HG03558 (cell line): Measurements from ENCODE around the gene RPS6KA3.
"Not testable (repeated sequence)": the region's sequence is repeated elsewhere in the genome, so short reads cannot be mapped to it uniquely, and the experiment has no call there.

ENCODE experiments used
- ATAC-seq: cut with Tn5 transposase; IDR thresholded peaks from one replicate; pipeline ENCODE4 v1.9.1; 2021; ENCODE audit warnings: moderate number of reproducible peaks; ENCODE audit not compliant: unreplicated experiment; ENCODE audit errors: extremely low read depth

RPS6KA3 gene

DNA sequence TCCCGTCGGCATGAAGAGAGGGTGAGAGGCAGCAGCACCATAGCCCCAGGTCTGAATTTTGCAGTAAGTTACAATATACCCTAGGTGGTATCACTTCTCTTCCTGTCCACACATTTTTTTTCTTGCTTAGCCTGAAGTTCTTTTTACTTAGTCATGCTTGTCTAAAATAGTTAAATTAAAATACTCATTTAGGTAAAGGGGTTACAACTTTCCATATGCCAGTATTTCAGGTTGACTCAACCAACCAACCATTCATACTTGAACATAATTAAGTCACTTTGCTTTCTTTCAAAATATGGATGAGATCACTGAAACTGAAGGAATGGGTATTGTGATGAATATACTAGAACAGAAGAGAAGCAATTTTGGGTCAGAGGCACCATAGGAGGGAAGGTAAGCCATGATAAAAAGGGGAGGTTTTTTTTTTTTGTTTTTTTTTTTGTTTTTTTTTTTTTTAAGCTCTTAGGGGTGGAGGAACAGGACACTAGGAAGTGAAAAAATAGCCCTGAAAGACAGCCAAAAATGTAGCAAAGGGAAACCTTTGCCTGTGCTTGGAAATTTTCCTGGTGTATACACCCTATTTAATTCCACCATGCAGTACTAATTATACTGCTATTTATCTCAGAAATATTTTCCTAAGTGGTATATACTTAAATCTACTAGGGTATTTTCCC lies 41.8 kb downstream of the RPS6KA3 start:
- peak; percentile 69 for ATAC-seq

DNA sequence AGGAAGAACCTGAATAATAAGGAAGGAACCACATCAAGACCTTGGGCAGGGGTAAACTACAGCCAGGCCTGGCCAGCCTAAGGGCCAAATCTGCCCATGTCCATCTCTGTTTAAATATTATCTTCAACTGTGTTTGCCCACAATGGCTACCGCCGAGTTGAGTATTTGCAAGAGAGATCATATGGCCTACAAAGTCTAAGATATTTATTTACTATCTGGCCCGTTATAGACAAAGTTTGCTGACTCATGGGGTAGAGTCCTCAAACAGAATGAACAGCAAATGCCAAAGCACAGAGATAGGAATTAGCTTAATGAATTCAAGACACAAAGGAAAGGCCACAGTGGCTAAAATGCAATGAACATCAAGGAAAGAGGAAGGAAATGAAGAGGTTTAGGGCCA lies 44.8 kb downstream of the RPS6KA3 start:
- ATAC-seq = no peak

DNA sequence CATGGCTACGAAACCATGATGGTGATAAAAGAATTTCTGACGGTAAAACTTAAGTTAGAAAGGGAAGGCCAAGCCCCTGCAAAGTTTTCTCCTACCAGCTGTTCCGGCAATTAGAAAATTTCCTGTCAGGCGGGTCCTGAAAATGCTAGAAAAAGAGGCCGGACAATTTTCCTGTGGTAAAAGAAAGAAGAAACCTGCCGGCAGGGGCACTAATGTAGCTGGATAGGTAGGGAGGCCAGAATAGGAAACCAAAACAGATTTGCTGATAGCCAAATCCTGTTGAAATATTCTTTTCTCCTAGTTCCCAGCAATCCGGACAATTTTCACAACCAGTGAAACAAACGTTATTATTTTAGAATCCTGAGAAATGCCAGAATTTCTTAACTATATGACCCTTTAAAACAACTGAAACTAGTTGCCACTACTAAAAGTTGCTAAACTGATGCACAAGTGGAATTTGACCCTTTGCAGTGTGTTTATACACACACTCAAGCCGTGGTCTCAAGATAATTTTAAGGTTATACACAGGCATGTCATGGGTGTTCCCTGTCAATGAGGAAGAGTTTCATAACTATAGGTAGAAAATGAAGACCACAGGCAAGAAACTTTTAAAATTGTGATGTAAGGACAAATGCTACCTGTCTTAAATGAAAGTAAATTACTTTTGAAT lies 47.7 kb downstream of the RPS6KA3 start:
- no peak for ATAC-seq

DNA sequence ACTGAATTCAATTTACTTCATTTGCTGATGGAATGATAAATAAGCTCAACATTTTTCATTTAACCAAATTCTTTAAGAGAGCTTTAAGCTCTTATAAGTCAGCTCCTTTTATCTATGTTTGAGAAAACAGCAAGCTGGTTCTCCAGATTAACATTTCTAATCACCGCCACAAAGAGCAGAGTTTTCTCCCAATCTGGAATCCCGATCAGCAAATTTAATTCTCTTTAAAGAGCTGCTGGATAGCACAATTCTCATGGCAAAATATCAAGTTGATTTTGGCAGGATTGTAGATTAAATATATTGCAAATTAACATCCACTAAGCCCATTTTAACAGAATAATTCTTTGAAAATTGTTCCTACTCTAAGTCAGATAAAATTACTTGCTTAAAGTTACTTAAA lies 48.8 kb downstream of the RPS6KA3 start:
- ATAC-seq = no peak

DNA sequence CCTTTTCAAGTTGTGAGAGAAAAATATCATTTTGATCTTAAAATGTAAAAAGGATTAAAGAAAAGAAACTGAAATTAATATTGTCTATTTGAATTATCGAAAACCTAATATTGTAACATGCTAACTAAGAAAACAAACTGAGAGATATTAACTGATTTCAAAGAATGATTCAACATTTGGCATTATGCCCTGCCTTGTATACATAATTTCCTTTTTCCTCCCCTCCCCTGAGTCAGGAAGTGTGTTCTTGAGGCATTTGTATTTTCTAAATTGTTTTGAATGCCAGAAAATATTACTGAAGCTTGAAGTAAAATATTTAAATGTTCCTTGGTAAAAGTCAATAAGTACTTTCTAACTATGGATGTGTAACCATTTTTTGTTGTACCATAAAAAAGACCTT lies 49.4 kb downstream of the RPS6KA3 start:
- no peak for ATAC-seq

DNA sequence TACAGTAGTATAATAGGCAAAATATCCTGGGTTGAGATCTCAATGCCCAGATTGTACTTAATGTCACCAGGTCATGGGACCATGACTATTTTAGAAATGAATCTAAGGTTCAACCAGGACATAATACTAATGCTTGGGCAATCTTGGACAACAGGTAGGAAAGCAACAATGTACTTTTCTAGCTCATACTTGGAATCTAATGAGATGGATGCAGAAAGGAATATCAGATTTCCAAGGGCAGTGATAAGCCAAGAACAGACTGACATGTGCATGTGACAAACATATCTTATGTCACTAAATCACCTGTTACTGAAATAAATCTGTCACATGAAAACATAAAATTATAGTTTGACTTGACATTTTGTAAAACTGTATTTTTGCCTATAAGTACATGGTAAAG lies 51.1 kb downstream of the RPS6KA3 start:
- ATAC-seq = no peak

DNA sequence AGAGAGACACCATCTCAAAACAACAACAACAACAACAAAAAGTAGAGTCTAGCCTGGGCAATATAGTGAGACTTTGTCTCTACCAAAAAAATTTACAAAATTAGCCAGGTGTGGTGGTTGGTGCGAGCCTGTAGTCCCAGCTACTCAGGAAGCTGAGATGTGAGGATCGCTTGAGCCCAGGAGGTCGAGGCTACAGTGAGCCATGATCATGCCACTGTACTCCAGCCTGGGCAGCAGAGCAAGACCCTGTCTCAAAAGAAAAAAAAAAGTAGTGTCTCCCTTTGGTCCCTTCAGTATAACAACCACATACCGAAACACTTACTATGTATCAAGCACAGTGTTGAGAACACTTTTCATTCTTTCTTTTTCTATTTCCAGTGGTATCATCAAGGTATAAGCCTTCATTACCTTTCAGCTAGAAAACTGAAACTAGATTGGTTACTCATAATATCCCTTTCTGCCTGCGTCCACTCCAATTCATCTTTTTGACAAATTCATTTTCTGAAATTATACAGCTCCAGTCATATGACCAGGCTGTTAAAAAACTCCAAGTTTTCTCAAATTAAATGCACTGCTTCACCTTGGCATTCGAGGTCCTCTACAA lies 54.1 kb downstream of the RPS6KA3 start:
- peak; percentile 87 for ATAC-seq

DNA sequence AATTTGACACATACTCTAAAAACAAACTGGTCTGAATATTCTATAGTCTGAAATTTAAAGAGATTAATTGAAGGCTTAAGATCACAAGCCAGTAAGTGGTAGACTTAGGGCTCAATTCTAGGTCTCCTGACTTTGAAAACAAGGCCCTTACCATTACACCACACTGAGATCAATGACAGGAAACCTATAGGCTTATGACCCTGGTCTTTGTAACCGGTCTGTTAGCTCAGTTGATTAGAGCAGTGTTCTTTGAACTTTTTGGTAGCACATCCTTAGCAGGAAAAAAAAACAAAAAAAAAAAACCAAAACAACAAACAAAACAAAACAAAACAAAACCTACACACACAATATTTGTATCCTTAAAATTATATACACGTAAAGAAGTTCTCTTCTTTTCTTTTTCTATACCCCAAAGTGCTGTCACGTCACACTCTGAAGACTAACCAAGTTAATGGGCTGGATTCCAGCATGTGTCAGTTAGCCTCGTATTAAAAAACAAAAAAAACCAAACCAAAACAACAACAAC lies 55.4 kb downstream of the RPS6KA3 start:
- ATAC-seq = no peak

DNA sequence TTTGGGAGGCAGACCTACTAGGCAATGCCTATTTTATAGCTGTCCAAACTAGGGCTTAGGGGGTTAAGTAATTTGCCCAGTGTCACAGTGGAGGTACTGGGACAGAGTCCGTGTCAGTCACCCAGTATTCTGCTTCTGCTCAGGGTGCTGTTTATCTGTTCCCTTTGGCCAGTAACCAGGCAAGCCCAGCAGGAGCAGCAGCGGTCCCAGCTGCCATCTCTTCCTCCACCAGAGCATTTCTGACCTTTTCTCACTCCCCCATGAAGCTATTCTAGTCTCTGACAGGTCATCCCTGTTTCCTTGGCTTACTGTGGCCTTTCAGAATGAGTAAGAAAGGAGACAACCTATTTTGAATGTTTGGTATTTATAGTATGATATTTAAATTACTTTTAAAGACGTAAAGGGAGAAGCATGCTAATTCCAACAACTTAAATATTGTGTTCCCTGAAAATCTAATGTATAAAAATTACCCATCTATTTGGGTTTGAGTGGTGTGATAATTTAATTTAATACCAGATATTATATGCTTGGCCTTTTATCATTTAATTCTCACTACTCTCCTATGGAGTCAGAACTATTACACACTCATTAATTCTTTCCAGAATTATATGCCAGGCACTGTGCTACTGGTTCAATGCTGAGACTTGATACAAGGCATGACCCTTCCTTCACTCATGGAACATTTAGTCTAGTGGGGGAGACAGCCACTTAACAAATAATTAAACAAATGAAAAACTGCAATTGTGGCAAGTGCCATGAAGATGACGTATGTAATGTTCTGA lies 60.6 kb downstream of the RPS6KA3 start:
- peak; percentile 91 for ATAC-seq

DNA sequence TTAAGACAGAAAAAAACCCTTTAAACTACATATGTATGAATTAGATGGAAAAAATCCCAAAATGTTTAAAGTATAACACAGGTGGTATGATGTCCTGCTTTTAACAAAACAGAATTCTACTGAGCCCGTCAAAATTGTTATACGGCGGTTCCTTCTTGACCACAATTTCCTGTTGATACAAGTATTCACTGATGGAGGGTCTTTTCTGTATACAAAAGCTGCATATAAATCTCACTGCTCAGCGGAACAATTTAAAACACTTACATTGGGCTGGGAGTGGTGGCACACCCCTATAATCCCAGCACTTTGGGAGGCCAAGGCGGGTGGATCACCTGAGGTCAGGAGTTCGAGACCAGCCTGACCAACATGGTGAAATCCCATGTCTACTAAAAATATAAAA lies 62.4 kb downstream of the RPS6KA3 start:
- ATAC-seq = no peak

DNA sequence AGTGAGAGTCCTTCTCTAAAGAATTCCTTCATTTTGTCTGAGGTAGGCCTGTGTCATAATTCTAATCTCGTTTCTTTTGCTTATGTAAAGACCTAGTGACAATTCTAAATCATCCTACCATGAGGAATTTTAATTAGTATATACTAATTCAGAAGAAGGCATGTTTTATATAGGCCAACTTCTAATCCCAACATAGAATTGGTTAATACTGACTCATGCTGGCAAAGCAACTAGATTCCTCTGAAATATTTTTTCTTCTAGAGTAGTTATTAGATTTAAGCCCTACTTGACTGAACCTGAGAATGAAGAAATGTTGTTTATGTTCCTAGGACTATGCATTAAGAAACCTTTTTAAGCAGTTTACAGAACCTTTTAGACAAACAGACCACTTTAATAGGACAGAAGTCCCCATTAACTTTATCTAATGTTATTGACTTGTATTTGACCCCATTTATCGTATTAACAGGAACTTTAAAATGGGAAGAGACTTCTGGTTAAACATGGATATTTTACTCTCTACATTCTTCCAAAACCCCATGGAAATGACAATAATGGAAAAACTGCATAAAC lies 69.0 kb downstream of the RPS6KA3 start:
- ATAC-seq = no peak

DNA sequence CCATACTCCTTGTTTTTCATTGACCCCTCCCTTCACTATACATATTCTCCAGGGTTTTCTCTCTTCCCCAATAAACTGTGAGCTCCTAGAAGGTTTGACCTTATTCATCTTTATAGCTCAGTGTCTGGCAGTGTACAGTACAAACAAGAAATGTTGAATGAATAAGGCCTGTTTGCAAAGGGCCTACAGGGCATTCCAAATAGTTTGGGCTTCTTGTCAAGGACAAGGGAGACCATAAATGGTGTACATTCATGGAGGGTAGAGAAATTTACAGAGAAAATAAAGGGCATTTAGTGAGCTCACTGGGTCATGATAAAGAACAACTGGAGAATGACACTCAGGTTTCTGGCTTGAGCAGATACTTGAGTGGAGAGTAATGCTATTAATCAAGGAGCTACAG lies 77.5 kb downstream of the RPS6KA3 start:
- no peak for ATAC-seq

DNA sequence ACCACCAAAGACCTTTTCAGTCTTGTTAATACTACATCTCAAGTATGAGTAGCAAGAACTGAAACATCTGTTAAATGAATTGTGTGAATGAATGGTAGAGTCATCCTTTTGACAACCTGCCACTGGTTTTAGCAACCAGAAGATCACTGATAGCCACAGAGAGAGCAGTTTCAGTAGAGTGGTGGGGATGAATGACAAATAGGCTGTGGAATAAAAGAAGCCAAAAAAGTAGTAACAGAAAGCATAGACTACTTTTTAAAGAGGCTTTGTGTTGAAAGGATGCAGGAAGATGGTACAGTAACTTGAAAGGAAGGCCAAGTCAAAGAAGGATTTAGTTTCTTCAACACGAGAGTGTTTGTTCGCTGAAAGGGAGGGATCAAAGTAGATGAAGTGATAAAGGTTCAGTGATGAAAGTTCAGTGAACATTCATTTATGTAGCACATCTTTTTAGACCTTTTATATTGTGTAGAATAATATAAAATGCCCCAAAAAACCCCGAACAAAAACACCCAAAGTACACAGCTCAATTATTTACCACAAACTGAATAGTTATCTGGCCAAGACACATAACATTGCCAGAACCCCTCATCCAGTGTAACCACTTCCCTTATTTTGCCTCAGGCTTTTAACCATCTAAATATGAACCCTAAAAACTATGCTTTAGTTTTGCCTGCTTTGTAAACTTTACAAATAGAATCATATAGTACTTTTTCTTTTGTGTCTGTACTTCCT lies 84.9 kb downstream of the RPS6KA3 start:
- no peak for ATAC-seq

DNA sequence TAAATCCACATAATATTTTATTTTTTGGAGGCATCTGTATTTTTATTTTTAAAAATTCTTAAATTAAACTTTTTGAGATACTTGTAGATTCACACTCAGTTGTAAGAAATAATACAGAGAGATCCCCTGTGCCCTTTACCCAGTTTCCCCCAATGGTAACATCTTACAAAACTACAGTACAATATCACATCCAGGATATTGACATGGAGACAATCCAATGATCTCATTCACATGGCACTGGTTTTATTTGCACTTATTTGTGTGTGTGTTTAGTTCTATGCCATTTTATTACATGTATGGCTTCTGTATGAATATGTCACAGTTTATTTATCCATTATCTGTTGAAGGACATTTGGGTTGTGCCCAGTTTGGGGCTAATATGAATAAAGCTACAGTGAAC lies 89.6 kb downstream of the RPS6KA3 start:
- no peak for ATAC-seq

DNA sequence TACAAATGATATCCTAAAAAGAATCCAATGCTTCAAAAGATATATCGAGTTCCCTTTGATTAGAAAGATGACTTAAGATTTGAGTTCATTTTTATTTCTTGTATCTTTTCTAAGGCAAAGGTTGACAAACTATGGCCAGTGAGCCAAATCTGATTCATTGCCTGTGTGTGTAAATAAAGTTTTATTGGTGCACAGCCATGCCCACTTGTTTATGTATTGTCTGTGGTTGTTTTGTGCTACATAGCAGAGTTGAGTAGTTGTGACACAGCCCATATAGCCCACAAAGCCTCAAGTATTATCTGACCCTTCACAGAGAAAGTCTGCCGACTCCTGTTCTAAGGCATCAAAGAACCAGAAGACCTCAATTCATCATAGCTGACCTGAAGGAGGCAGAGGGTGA lies 92.9 kb downstream of the RPS6KA3 start:
- no peak for ATAC-seq

DNA sequence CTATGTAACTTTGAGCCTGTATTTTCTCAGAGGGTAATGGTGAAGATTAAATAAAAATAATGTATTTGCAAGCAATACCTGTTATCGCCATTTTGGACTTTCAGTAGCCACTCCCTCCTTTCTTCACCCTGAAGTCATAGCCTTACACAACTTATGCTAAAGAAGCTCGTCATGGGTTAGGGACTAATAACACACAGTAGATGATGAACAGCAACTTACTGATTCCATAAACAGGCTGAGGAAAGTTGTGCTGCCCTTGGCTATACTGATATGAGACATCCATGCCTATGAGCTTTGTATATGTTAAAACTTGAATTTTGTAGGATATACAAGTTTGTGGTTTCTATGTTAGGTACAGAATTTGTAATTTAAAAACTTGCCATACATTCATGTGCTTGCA lies 93.4 kb downstream of the RPS6KA3 start:
- ATAC-seq = no peak

DNA sequence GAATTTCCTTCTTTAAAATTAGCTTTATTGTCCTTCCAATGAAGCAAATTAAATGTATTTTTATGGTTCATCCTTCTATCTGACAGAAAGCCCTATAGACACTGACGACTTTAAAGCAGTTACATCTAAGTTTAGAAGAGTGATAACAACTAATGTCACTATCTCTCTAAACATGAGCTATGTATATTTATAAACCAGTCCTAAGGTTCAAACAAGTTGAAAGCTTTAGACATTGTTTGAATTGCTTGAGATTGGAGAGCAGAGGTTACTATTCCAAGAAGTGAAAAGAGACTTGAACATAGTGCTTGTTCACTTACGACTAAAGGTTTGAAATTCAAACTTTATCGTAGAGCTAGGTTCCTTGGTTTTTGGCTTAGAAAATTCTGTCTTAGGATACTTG lies 94.8 kb downstream of the RPS6KA3 start:
- no peak for ATAC-seq

DNA sequence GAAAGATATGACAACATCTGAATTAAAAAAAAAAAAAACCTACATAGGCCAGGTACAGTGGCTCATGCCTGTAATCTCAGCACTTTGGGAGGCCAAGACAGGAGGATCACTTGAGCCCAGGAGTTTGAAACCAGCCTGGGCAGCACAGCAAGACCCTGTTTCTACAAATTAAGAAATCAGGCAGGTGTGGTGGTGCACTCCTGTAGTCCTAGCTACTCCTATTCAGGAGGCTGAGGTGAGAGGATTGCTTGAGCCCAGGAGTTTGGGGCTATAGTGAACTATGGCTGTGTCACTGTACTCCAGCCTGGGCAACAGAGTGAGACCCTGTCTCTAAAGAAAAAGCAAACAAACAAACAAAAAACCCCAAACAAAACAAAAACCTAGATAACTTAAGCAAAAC lies 104.2 kb downstream of the RPS6KA3 start:
- ATAC-seq = not testable (repeated sequence)

DNA sequence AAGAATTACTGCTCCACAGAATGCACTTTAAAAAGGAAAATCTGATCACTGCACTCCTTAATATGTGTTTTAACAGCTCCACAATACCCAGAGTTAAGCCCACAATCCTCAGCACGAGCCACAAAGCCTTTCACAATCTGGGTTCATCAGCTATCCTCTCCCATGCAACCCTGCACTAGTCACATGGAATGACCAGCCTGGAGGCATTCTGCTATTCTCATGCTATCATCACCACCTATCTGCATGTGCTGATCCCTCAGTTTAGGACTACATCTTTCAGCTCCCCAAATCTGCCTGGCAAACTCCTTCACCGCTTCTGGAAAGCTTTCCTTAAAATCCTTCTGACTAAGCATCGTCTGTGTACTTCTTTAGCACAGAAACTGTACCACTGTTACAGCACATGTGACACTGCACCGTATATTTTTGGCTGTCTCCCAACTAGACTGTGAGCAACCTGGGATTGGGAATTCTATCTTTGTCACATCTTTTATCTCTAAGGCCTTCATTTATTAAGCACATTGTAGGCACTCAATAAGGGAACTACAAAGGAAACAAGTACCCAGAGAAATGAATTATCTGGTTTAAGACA lies 106.8 kb downstream of the RPS6KA3 start:
- no peak for ATAC-seq
